Embryonic facial prominence (tissue), 1 donor: Measurements from ENCODE around the gene KIAA1143.

Experiments
- DNase-seq: peaks from one replicate; pipeline ENCODE4 v3.0.0-alpha.2; 2016; ENCODE audit errors: extremely low spot score

The KIAA1143 gene

DNA sequence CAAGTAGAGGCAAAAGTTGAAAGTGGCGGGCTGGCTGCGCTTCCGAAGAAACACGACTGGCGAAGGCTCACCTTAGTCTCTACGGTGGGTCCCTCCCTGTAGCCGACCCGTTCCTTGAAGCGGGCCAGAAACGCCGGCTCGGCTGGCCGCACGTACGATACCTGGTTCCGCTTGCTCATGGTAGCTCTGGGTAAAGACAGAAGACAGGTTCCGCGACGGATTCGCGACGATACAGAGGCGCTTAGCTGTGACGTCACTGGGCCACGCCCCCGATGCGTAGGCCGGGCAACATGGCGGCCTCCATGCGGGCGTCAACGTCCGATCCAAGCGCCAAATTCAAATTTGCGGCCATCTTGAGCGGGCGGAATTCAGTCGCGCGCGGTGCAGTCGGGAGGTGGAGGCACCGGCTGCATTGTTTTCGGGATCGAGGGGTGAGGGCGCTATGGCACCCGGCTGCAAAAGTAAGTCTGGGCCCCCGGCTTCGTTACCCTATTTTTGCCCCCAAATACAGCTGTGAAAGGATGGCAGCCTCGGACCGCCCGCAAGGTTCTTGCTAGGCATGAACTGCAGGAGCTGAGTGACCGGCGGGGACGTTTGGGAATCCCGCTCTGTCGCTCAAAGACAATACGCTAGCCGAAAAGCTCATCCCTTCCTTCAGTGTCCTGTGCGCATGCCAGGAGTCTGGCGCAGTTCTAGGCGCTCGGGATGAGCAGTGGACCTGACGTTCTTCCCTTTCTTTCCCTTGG, at the start of gene KIAA1143, which contains the start of gene KIF15:
TSS of gene KIAA1143 (minus strand) at position 196 of the 746 bp plus-strand sequence. CDS start at position 179, 17 bp downstream.
TSS of gene KIF15 (plus strand) at position 371 of the 746 bp plus-strand sequence. CDS start at position 443, 72 bp downstream.
- DNase-seq, result peak; percentile 93

DNA sequence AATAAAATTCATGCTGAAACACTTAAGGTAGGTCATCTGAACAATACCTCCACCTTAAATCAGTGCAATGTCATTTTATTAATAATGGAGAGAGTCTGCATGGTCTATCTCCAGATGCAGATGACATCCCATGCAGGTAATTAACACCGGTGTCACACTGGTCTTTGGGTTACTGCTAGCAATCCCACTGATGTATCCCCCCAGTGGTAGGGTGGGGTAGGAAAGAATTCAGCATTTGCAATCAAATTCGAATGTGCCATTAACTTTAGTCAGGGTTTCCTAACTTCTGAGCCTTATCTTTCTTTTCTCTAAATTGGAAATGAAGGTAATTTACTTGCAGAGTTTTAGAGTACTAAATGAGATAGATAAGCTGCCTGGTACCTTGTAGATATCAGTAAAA, 44.5 kb upstream of the KIAA1143 start:
- DNase-seq, result no peak

DNA sequence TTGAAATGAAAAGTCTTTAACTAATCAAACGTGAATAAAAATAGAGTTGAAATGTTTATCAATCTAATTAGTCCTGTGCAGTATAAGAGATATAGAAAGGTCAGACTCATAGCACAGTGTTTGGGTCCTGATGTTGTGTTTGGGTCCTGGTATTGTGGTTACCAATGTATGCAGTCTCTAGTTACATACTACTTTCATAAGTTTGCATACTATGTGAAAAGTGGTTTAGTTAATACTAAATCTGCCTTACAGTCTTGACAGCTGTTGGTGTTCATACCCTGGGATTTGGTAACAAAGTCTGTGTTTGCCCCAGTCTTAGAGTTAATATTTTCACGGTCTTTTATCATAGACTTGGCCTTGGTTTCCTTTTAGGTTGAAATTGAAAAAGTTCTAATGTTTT, 41.9 kb upstream of the KIAA1143 start:
- no peak for DNase-seq

DNA sequence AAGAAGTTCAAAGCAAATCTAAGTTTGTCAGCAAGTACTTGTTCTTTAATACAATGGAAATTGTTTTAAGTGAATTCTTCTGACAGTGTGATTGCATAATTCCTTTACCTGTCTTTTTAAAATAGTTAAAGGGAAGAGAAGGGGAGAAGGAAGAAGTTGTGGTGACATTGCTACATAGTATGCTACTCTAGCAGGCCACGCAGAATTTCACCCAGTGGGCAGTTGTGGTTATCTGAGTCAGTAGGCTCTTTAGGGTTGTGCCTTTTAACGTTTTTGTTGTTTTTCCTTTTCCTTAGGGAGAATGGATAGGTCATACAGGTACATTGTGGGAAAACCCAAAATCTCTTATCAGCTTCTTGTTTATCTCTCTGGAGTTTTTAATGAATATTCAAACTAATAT, 40.6 kb upstream of the KIAA1143 start:
- no peak for DNase-seq

DNA sequence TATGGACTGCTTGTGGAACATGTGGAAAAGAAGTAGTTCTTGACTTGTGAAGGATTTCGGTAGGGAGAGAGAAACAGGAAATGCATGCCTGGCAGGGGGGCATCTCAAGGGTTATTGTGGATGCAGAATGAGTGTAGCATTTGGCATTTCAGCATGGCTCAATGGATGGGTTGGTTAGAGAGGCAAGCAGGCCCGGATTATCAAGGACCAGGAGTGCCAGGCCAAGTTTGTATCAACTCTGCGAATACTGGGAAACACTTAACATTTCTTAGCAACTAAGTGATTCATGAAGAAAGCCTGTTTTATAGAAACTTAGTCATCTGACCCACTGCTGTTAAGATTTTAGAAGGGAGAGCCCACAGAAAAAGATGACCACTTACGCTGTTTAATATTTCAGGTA, 33.8 kb upstream of the KIAA1143 start:
- DNase-seq, result no peak

DNA sequence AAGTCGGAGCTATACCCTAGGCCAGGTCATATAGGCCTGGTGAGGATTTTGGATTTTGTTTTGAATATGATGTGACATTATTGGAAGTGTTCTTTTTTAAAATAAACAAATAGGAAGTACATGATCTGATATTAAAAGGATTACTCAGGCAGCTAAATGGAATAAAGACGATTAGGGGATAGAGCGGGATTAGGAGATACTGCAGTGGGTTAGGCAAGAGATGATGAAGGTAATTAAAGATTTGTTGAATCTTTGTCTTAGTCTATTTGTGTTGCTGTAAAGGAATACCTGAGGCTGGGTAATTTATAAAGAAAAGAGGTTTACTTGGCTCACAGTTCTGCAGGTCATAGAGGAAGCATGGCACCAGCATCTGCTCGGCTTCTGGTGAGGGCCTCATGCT, 21.5 kb upstream of the KIAA1143 start:
- no peak for DNase-seq

DNA sequence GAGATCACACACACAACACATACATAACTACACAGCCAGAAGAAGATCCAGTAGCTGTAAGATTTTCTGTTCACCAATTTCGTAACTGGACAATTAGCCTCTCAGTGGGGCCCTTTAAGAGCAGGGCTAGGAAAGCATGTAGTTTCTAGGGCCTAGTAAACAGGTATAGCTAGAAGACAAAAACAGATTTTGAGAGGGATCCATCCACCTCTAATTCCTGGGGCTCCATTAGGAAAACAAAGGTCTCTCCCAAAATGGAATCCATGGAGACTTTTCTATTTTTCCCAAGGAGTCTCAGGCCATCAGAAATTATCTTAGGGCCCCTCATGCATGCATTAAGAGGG, 10.7 kb upstream of the KIAA1143 start:
- DNase-seq, result no peak

DNA sequence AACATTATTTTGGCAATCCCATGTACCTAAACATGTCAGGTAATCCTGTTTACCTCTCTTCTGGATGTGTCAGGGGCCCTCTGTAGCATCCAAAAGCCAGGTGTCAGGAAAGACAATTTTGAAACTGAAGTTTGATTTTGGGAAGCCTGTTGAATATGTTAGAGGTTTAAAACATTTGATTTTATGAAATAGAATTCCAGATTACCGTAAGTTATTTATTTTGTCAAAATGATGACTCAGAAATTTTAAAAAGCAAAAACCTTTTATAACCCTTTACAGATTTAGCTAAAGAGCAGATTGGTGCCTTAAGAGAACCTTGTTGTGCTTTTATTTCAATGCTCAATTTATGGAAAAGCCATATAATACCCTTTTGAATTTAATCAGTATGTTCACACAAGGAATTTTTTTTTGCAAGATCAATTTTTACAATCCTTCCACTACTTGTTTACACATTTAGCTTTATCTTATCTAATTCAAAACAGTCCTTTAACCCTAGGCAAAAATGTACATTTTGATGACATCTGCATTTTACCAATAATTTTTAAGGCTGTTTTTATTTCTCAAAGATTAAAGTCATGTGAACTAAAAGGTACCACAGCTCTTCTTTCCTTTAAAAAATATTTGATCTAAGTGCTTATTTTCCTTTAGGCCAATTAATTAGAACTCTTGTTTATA, 10.1 kb upstream of the KIAA1143 start:
- DNase-seq, result no peak

DNA sequence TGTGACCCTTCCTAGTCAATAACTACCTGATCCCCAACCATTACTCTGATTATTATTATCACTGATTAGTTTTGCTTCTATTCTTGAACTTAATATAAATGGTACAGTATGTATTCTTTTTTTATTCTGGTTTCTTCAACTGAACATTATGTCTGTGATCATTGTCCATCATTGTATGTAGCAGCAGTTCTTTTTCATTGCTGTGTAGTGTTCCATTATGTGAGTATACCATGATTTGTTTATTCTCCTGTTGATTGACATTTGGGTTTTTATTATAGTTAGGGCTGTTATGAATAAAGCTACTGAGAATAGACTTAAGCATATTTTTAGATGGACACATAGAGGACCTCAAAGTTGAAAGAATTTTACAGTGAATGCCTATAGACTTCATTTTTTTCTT, 2.8 kb upstream of the KIAA1143 start:
- no peak for DNase-seq

DNA sequence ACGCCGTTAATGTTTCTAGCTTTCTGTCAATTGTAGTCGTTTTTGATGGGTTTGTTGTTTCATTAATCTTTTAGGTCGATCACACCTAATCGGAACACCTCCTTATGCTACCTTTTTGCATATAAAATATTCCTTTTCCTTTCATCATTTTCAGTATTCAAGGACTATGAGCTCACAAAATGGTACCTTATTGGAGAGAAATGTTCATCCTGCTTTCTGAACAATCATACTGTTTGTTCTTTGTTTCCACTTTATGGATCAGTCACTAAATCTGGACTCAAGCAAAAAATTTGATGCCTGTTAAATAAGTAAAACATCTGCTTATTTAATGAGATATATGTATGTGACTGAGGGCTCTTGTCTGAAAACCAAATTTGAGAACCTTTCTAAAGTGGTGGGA, 1.3 kb upstream of the KIAA1143 start:
- no peak for DNase-seq

DNA sequence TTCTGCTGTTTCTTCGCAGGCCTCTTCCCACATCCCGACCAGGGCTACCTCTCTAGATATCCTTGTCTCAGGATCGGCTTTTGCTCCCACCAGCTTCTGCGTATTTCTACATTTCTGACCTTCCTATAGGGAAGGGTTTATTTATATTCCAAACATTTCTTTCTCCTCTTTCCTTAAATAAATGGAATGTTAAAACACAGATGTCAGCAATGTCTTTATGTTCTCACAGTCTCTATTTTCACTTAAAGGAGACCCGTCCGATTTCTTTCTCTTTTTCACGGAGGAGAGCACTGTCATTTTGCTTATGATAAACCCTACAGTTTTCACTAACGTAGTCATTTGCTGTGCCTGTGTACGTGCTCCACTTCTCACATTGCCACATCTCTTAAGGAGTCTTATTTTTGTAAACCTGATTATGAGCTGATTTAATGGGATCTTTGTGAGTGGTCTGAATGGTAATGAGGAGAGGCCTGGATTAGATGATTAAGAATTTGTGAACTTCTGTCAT, 805 bp upstream of the KIAA1143 start:
- DNase-seq, result no peak

DNA sequence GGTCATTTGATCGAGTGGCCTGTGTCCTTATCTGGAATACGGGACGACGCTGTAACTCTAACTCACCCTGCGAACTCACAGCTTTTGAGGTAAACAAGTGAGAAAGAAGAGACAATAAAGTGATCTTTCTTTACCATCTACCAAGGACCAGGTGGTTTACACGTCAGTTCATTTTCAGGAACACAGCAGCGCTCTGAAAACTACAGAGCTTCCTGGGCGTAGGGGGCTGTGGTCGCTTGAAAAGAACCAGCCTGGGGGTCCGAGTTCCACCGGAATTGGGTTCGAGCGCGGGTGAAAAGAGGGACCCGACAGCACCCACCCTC, 357 bp downstream of the KIAA1143 start:
- DNase-seq, result no peak

DNA sequence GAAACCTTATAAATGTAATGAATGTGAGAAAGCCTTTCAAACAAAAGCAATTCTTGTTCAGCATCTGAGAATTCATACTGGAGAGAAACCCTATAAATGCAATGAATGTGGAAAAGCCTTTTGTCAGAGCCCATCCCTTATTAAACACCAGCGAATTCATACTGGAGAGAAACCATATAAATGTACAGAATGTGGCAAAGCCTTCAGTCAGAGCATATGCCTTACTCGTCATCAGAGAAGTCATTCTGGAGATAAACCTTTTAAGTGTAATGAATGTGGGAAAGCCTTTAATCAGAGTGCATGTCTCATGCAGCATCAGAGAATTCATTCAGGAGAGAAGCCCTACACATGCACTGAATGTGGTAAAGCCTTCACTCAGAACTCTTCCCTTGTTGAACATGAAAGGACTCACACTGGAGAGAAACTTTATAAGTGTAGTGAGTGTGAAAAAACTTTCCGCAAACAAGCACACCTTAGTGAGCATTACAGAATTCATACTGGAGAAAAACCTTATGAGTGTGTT, 26.7 kb downstream of the KIAA1143 start:
- DNase-seq, result no peak

DNA sequence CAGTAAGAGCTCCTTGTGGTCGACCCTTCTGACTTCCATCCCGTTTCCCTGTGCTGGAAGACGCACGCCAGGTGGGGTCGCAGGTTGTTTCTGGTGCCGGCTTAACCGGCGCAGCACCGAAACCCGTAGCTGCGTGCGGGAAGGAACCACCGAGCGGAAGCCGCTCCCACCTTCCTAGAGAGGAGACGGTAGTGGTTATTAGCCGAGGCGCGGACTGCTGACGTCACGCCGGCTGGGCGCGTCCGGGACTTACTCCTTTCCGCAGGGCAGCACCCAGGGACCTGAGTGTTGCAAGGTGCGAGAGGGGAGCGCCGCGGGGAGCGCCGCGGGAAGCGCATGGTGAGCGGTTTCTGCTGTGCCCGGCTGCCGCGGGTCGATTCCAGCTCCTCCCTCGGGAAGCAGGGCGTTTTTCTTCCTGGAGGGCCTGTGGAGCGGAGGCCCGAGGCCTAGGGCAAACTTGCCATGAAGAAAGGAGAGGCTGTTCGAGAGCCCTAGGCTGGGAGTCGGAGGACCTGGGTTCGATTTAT, 32.0 kb downstream of the KIAA1143 start, which contains the start of gene ZNF501:
TSS of gene ZNF501 (plus strand) at position 252 of the 527 bp plus-strand sequence. CDS start 4,787 bp downstream, outside the sequence.
- DNase-seq, result peak; percentile 81

DNA sequence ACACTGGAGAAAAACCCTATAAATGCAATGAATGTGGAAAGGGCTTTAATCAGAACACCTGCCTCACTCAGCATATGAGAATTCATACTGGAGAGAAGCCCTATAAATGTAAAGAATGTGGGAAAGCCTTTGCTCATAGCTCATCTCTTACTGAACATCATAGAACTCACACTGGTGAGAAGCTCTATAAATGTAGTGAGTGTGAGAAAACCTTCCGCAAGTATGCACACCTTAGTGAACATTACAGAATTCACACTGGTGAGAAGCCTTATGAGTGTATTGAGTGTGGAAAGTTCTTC, 39.4 kb downstream of the KIAA1143 start:
- no peak for DNase-seq

DNA sequence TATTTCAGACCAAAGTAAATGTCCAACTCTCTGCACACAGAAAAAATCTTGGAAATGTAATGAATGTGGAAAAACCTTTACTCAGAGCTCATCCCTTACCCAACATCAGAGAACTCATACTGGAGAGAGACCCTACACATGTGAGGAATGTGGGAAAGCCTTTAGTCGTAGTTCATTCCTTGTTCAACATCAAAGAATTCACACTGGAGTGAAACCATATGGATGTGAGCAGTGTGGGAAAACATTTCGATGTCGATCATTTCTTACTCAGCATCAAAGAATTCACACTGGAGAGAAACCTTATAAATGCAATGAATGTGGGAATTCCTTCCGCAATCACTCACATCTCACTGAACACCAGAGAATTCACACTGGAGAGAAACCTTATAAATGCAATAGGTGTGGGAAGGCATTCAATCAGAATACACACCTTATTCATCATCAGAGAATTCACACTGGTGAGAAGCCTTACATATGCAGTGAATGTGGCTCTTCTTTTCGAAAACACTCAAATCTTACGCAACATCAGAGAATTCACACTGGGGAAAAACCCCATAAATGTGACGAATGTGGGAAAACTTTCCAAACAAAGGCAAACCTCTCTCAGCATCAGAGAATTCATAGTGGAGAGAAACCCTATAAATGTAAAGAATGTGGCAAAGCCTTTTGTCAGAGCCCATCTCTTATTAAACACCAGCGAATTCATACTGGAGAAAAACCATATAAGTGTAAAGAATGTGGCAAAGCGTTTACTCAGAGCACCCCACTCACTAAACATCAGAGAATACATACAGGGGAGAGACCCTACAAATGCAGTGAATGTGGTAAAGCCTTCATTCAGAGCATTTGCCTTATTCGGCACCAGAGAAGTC, 40.0 kb downstream of the KIAA1143 start:
- no peak for DNase-seq

DNA sequence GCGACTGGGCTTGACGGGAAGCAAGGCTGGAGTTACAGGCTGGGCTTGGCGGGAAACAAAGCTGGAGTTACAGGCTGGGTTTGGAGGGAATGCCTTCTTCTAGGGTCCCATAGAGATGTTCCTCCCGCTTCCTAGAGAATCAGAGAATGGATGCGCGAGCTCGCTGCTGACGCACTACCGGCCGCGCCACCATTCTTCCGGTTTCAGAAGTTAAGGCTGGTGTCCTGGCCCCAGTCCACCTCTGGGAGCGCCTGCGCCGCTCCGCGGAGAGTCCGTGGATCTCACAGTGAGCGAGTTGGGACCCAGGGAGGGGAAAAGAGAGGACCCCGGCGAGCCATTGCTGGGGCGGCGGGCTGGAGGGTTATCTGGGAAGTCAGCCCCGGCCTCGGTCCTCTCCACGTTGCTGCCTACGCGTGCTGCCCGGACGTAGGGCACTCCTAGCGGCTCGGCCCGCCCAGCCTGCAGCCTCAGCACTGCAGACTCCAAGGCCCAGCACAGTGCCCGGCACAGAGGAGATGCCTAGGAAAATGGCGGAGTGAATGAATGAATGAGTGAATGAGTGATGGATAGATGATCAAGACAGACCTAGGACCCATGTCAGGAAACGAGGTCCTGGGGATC, 48.9 kb downstream of the KIAA1143 start, which contains the start of gene ZNF502:
TSS of gene ZNF502 (plus strand) at position 206 of the 621 bp plus-strand sequence. CDS start 7,602 bp downstream, outside the sequence.
- peak; percentile 93 for DNase-seq
